Thyroid gland (tissue), 4 donors: Measurements from ENCODE around the gene FOXP1.

Source experiments
- POLR2A ChIP-seq, 2 donors: fragments of 450-650 bp; IDR thresholded peaks; one replicate each; pipeline ENCODE4 v1.6.1; 2017; ENCODE audit warnings: antibody characterized with exemption in 2 of 2, mild to moderate bottlenecking in 2 of 2, moderate library complexity in 1 of 2
- TF ChIP-seq, protein P1 (sequence below), 6 experiments: fragments of 200-600 bp in 3 of 6; fragments of 450-650 bp in 3 of 6; sonication (generic) in 3 of 6; IDR thresholded peaks; one replicate each; pipeline ENCODE4 v1.5.1; 2016 to 2019; ENCODE audit warnings: antibody characterized with exemption in 6 of 6, mild to moderate bottlenecking in 2 of 6, inconsistent platforms in 1 of 6, moderate library complexity in 1 of 6

DNA sequence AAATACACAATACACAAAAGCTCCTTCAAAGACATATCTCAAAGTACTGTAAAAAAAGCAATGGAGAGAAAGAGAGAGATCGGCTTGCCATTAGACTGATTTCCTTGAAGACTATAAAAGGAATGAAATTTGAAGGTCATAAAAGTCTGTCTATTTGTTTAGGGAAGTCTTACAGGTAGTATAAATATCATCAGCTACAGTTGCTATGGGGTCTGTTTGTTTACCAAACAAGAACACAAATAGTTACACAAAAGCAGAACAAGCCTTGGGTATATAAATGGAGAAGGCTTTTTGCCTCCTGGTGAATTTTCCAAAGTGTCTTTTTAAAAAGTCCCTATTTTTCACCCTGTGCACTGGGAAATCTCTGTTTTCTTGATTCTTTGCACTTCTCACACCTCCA lies 552.3 kb downstream of the FOXP1 start:
- TF ChIP-seq, protein P1, sequence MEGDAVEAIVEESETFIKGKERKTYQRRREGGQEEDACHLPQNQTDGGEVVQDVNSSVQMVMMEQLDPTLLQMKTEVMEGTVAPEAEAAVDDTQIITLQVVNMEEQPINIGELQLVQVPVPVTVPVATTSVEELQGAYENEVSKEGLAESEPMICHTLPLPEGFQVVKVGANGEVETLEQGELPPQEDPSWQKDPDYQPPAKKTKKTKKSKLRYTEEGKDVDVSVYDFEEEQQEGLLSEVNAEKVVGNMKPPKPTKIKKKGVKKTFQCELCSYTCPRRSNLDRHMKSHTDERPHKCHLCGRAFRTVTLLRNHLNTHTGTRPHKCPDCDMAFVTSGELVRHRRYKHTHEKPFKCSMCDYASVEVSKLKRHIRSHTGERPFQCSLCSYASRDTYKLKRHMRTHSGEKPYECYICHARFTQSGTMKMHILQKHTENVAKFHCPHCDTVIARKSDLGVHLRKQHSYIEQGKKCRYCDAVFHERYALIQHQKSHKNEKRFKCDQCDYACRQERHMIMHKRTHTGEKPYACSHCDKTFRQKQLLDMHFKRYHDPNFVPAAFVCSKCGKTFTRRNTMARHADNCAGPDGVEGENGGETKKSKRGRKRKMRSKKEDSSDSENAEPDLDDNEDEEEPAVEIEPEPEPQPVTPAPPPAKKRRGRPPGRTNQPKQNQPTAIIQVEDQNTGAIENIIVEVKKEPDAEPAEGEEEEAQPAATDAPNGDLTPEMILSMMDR (IDR thresholded peaks at IDR 0.05) = no peak
- TF ChIP-seq POLR2A (IDR thresholded peaks at IDR 0.05) = no peak
